Lower leg skin (tissue), 3 donors: ENCODE data around the gene EFCAB7.
"Not testable (repeated sequence)": the region's sequence is repeated elsewhere in the genome, so short reads cannot be mapped to it uniquely, and the experiment has no call there.

ENCODE experiments used
- CTCF ChIP-seq, 3 donors: fragments of 450-650 bp; IDR thresholded peaks; one replicate each; pipeline ENCODE4 v1.5.1; 2016; ENCODE audit warnings: antibody characterized with exemption in 3 of 3, mild to moderate bottlenecking in 3 of 3, moderate library complexity in 2 of 3
- POLR2A ChIP-seq, 2 donors: fragments of 450-650 bp; IDR thresholded peaks; one replicate each; pipeline ENCODE4 v1.6.1; 2016 to 2017; ENCODE audit warnings: antibody characterized with exemption in 2 of 2, mild to moderate bottlenecking in 1 of 2, moderate library complexity in 1 of 2

GRCh38 chr1:63572686-63573085 is 49.4 kb downstream of the EFCAB7 start:
- TF ChIP-seq CTCF, POLR2A (IDR thresholded peaks at IDR 0.05): not testable (repeated sequence)
